ENCODE results near the gene IL16.

DNA sequence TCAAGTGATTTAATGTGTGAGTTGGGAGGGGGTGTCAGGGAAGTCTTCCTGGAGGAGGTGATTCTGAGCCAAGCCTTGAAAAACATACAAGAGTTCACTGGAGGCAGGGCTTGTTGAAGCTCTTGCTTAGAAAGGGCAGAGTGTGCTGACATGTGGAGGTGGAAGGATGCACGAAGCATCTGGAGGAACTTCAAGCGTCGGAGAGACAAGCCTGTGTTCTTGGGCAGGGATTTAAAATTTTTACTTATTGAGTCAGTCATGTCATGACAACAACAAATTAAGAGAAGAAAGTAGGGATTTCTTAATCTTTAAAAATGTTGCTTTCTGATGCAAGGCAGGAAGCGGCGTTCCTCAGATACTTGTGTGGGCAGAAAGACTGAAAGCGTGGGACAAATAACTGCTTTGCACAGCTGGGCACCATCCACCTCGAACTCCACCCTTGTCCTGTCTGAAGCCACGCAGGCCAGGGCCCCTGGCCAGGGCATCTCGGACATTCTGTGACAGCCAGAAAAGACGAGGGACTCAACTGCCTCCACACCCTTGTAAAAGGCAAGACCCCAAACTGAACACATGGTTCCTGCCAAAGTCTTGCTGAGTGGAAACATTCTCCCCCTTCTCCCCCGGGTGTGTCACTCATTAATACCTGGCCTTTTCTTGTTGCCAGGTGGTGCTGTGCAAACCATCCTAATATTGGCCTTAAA is 6.9 kb upstream of the IL16 start:
- TF ChIP-seq POLR2A (IDR thresholded peaks at IDR 0.05; ENCODE audit: low read depth, low read length) = no peak
- no peak for TF ChIP-seq POLR2AphosphoS5 (IDR thresholded peaks at IDR 0.05; ENCODE audit: low read depth, low read length)
- TF ChIP-seq TAF1 (IDR thresholded peaks at IDR 0.05; ENCODE audit: borderline replicate concordance, low read depth, low read length) = no peak
